NCI-H69 (cell line): ENCODE measurements around the gene NDUFB2.
A peak's percentile ranks its signal among the peaks of the same experiment; 100 is the strongest.
"Not testable (repeated sequence)": the region's sequence is repeated elsewhere in the genome, so short reads cannot be mapped to it uniquely, and the experiment has no call there.

Experiments
- DNase-seq: peaks from one replicate; lab custom pipeline; 2025; lab: John Stamatoyannopoulos, UW

NDUFB2 gene

DNA sequence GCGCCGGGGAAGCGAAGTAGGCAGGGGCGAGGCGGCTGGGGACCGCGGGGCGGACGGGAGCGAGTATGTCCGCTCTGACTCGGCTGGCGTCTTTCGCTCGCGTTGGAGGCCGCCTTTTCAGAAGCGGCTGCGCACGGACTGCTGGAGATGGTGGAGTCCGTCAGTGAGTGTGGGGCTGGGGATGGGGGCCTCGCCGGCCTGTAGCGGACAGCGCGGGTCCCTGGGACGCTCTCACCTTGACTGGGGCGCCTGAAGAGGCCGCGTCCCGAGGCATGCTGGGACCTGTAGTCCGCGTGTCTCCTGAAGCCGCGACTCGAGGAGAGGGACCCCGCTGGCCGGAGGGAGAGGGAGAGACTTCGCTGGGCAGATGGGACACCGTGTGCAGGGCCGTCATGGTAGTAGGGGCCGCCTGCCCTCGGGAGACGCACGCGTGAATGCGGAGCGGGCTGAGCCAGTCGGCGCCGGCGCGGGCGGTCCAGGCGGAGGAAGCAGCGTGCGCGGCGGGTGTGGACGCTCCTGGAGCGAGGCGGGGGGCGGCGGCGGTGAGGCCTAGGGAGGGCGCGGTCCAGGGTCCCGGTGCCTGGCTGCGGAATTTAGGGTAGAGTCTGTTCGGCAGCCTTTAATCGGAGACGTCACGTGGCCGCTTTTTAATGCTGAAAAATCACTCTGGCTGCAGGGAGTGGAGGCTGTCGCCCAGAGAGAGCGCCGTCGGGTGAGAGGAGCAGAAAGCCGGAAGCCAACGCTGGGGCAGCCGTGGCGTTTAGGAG, at the start of gene NDUFB2:
Gene NDUFB2 (plus strand): TSS at position 29 of the 767 bp plus-strand sequence. CDS start 37 bp downstream, at position 66.
- peak; percentile 94 for DNase-seq

DNA sequence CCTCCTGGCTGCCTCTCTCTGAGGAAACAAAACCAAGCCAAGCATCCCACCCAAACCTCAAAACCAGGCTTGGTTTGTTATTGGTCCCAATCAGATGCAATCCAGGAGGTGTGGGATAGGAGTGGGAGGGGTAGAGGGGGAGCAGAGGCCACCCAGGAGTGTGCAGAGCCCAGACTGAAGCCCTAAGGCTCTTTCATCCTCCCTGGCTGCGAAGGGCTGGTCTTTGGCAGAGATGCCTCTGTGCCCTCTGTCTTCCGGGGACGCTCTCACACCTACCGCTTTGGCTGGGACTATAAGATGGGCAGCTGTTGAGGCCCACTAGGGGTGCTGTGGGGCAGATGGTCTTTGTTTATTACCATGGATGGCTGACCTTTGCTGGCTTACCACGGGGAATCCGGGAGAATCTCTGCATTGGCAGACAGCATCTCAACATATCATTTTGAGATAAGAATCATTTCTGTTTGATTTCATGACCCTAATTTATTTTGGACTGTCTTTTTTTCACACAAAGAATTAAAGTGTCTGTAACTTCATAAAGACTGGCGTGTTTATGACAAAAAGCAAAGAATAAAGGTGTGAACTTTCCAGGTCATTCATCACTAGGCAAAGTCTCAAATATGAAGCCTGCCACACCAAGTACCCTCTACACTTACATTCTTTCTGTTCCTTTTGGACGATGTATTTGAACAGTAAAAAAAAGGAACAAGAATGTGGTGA, 49.4 kb upstream of the NDUFB2 start:
- DNase-seq: peak; percentile 97

GRCh38 chr7:140649556-140650205, 46.8 kb upstream of the NDUFB2 start:
- no peak for DNase-seq

- no peak for DNase-seq
Observed at GRCh38 chr7:140650367-140650766, 46.1 kb upstream of the NDUFB2 start.

DNA sequence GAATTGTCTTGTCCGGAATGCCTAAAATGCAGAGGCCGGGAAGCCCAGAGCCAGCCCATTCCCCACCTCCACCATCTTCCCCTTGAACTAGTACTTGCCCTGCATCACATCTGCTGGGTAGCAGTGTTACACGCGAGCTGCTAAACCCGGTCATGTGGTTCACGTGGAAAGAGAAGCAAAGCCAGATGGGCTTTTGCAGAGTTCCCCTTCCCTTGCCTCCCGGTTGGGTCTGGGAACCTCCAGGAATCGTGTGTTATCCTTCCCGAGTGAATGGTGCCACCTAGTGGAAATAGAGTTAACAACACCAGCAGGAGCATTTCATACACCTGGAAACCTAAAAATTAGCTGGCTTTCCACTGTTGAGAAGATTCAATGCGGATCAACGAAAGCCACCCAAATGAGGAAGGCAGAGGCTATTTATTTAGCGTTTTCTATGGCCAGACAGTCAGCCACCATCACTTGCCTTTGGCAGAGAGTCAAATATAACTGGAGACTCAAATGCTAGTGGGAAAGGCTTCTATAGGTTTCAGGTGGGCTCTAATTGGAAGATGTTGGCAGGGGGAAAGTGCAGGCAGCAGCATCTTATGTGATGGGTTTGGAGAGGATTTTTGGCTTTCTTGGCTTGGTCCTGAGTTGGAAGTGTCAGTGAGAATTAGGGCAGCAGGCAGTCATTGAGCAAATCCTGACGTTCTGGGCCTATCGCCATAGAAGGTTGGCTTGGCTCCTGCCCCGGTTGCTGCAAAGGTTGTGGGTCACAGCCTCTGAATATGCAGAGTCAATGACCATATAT, 43.0 kb upstream of the NDUFB2 start:
- peak; percentile 92 for DNase-seq

DNA sequence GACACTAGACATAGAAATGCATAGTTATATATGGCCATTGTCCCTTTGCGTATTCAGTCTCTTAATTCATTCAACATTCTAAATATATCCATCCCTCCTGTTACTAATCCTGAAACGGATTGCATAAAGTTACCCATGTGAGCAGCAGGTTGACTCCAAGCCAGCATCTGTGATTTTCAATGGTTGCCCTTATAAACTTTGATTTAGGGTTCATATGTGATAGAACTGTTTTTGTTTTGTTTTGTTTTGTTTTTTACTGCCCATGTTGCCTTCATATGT, 42.5 kb upstream of the NDUFB2 start:
- no peak for DNase-seq

GRCh38 chr7:140654661-140655060, 41.8 kb upstream of the NDUFB2 start:
- DNase-seq: no peak

DNA sequence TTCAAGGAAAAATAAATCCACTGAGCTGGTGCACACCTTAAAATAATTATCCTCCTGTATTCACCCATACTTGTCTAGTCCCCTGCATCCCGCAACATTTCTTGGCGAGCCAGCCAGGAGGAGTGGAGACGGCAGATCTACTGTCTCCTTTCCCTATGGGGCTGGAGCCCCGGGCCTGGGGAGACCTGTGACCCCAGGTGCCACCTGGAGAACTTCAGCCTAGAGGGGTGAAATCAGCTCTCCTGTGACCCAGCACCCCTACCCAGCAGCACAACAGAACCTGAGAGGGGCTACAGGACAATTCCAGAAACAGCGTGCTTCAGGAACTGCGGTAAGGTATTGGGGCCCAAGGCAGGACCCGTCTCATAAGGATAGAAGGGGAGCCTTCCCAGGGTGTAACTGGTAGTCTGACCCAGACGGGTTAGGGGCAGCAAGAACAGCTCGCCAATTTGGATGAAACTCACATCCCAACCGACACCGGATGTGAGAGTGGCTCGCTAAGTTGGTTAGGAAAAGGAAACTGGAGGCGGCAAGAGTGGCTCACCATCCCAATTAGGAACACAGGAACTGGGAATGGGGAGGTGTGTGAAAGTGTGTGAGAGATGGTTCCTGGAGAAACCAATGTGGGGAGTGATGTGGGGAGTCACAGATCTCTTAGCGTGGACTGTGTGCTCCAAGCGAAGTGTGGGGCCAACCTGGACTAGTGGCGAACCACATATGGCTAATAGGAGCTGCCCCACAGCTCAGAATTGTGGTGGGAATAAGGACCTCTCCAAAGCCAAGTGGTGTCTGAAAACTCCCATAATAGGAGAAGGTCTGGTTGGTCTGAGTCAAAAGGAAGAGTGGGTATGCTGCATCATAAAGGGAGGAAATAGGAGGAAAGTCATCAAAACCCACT, 40.7 kb upstream of the NDUFB2 start:
- no peak for DNase-seq

GRCh38 chr7:140656548-140657515, 39.7 kb upstream of the NDUFB2 start:
- DNase-seq: peak; percentile 23

DNA sequence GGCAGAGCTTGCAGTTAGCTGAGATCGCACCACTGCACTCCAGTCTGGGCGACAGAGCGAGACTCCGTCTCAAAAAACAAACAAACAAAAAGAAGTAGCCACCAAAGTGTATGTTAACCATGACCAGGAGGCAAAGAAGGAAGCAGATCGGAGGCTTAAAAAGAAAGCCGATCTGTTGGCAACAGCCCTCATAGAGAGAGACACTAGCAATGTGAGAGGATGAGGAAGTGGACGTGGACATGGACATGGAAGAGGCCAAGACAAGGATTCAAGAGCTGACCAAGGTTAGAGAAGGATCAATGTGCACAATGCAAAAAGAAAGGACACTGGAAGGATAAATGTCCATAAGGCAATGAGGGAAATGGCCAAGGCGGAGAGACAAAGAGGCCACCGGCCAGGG, 38.6 kb upstream of the NDUFB2 start:
- DNase-seq: no peak

DNA sequence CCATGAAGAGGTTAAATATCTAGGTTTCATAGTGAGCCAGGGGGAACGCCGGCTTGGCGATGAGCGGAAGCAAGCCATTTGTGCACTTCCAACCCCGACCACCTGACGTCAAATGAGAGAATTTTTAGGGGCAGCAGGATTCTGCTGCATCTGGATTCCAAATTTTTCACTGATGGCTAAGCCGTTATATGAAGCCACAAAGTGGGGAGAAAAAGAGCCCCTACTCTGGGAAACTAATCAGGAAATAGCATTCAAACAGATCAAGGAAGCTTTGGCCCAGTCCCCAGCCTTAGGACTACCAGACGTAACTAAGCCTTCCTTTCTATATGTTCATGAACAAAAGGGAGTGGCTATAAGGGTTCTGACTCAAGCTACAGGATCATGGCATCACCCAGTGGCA, 36.7 kb upstream of the NDUFB2 start:
- peak; percentile 20 for DNase-seq

GRCh38 chr7:140661124-140661523, 35.4 kb upstream of the NDUFB2 start:
- peak; percentile 42 for DNase-seq

DNA sequence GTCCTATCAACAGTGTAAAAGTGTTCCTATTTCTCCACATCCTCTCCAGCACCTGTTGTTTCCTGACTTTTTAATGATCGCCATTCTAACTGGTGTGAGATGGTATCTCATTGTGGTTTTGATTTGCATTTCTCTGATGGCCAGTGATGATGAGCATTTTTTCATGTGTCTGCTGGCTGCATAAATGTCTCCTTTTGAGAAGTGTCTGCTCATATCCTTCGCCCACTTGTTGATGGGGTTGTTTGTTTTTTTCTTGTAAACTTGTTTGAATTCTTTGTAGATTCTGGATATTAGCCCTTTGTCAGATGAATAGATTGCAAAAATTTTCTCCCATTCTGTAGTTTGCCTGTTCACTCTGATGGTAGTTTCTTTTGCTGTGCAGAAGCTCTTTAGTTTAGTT, 33.6 kb upstream of the NDUFB2 start:
- DNase-seq: not testable (repeated sequence)

GRCh38 chr7:140667476-140667875, 29.0 kb upstream of the NDUFB2 start:
- DNase-seq: no peak

- no peak for DNase-seq
Observed at GRCh38 chr7:140668641-140669040, 27.9 kb upstream of the NDUFB2 start.

DNA sequence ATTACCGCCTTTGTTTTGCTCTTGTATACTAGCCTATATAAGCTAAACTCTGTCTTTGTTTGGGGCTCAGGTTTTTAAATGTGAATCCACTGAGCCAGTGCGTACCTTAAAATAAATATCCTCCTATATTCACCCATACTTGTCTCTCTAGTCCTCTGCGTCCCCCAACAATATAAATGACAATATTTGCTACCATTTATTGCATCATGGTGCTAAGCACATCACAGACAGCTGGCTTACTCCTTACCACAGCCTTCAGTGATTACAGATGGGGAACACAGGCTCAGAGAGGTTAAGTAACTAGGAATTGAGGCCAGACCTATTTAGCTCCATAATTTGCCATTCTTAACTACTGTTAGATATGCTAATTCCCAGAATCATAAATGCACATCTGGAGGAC, 27.2 kb upstream of the NDUFB2 start:
- peak; percentile 52 for DNase-seq

- DNase-seq: not testable (repeated sequence)
Observed at GRCh38 chr7:140669862-140670261, 26.6 kb upstream of the NDUFB2 start.

DNA sequence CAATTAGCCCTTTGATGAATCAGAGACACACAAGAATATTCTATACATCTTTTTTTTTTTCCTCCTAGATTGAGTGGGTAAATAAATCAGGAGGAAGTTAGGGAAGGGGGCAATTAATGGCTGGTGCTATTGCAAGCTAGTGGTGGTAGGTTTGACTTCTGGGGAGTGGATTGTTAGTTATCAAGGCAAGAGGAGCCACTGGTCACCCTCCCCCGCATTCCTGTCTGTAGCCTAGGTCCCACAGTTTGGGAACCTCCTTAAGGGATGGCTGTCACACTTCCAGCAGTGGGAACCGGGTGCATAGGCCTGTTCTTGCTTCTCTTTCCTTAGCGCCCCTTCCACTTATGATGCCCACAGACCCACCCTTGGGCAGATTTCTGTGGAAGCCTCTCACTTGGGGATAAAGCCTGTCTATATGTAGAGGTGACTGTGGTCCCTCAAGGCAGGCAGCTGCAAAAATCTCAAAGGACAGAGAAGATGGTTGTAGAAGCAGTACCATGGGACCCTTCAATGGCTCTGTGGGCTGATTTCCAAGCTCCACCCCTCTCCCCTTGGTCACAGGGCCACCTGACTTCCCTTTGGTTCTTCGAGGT, 26.1 kb upstream of the NDUFB2 start:
- DNase-seq: no peak

DNA sequence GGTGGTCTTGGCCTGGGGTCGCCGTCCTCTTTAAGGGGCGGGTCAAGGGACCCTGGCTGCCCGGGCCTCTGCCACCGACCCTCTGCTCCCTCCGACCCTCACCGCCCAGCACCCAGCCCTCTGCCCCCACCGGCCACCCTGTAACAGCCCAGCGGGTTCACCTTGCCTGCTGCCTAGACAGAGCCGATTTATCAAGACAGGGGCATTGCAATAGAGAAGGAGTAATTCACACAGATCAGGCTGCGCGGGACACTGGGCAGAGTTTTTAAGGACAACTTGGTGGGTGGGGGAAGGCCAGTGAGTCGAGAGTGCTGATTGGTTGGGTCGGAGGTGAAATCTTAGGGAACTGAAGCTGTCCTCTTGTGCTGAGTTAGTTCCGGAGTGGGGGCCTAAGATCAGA, 24.5 kb upstream of the NDUFB2 start:
- no peak for DNase-seq
